GM19467 (cell line): ENCODE results near the gene KRT9.
"Not testable (repeated sequence)": the region's sequence is repeated elsewhere in the genome, so short reads cannot be mapped to it uniquely, and the experiment has no call there.

Source experiments
- ATAC-seq: cut with Tn5 transposase; IDR thresholded peaks from one replicate; pipeline ENCODE4 v1.9.1; 2021; ENCODE audit warnings: mild to moderate bottlenecking, moderate library complexity; ENCODE audit not compliant: unreplicated experiment

Gene KRT9

GRCh38 chr17:41547921-41548843 lies 23.7 kb downstream of the KRT9 start:
- ATAC-seq: no peak

DNA sequence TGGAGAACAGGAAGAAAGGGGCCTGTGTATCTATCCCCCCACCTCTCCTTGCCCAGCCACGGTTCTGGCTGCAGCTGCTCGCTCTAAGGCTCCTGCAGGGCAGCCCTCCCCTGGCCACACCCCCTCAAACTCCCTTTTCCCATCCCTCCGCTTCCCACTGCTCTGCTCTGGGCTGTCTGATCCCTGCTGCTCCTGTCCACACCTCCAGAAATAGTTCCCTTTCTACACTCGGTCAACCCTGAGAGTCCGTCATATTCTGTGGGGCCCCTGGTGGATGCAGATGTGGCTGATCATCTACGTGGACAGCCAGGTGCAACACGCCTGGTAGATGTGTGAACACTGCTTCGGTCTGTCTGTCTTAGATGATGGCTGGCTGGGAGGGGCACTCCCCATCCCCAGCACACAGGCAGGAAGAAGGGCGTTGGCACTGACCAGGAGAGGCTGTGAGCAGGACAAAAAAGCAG lies 24.4 kb downstream of the KRT9 start:
- ATAC-seq: no peak

- ATAC-seq: no peak
Observed at GRCh38 chr17:41546819-41547218, 25.0 kb downstream of the KRT9 start.

DNA sequence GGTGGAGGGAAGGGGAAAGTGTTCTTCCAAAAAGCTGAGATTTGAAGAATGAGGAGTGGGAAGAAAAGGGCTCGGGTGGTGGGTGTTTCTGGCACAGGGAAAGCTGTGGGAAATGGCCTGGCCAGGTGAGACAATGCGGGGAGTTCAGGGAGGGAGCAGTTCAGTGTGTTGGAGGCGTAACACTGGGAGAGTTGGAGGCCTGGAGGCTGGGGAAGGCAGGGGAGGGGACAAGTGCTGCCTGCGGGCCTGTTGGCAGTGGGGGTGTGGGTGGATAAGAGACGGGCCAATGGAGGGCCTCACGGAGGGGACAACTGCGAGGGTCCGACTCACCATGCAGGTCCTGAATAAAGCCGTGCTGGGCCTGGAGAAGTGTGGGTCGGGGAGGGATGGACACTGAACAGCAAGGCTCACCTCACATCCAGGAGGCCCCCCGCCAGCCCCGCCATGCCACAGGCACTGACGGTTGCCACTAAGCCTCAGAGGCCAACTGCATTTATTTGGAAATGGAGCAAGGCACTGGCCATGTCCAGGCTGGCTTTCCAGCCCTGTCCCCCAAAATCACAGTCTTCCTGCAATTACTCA lies 25.9 kb downstream of the KRT9 start:
- no peak for ATAC-seq

DNA sequence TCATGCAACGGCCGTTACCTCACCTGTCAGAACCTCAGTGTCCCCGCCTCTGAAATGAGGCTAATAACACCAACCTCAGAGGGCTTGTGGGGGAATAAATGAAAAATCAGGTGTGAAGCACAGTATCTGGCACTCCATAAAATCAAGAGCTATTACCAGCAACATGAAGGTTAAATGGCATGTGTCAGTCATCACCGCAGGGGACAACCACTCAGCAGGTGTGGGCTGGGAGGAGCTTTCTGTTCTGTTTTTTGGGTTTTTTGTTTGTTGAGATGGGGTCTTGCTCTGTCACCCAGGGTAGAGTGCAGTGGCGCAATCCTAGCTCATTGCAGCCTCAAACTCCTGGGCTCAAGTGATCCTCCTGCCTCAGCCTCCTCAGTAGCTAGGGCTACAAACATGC lies 26.9 kb downstream of the KRT9 start:
- no peak for ATAC-seq

DNA sequence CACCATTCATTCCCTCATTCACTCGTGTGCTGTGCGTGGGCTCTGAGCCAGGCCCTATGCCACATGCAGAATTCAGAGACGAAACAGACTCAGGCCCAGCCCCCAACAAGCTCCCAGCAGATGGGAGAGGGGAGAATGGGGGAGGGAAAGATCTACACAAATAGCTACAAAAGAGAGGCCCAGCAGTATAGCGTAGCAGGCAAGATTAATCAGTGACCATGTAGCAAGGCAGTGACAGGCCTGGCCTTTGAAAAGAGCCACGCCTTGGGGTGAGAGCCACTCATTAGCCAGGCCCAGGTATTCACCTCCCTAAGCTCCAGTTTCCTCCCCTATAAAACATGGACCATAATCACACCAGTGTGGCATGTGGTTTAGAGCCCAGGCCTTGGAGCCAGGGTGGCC lies 27.4 kb downstream of the KRT9 start:
- no peak for ATAC-seq

DNA sequence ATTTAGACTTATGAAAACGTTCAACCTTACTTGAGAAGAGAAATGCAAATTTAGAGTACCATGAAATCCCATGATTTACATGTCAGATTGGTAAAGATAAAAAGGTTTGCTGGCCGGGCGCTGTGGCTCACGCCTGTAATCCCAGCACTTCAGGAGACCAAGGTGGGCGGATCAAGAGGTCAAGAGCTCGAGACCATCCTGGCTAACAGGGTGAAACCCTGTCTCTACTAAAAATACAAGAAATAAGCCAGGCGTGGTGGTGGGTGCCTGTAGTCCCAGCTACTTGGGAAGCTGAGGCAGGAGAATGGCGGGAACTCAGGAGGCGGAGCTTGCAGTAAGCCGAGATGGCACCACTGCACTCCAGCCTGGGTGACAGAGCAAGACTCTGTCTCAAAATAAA lies 29.1 kb downstream of the KRT9 start:
- not testable (repeated sequence) for ATAC-seq

DNA sequence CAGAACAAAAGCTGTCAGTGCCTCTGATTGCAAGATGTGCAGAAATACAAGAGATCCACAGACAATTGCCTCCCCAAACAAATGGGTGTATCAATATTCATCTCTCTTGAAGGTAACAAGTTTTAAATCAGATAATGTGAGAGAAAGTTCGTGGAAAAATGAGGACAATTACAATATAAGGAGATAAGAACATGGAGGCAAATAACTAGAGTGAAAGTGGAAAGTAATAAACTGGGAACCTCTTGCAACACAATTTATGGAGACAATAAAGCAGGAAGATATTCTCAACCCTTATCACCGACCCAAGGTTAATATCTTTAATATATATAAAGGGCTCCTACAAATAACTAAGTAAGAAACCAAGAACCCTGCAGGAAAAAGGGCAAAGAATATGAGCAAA lies 29.5 kb downstream of the KRT9 start:
- no peak for ATAC-seq

GRCh38 chr17:41540921-41541625 lies 30.8 kb downstream of the KRT9 start:
- ATAC-seq: no peak

- no peak for ATAC-seq
Observed at GRCh38 chr17:41539979-41540701, 31.7 kb downstream of the KRT9 start.

GRCh38 chr17:41539071-41539492 lies 32.8 kb downstream of the KRT9 start:
- ATAC-seq: no peak

DNA sequence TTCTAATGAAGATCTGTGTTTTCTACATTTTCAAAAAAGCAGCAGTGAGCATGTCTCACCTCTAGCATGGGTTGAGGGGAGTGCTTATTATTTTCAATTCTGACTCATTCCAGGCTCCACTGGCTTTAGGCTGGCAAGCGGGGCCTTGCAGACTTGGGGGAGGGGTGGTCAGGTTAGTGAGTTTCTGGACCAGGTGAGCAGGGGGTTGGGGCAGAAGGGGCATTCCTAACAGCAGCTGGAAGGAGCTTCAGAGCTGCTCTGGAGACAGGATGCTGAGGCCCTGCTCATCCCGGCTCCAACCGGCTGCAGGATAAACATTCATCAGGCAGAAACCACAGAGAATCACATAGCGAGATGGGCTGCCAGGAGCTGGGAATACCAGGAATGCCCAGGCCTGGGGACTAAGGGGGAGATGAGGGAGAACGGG lies 33.3 kb downstream of the KRT9 start:
- ATAC-seq: no peak

DNA sequence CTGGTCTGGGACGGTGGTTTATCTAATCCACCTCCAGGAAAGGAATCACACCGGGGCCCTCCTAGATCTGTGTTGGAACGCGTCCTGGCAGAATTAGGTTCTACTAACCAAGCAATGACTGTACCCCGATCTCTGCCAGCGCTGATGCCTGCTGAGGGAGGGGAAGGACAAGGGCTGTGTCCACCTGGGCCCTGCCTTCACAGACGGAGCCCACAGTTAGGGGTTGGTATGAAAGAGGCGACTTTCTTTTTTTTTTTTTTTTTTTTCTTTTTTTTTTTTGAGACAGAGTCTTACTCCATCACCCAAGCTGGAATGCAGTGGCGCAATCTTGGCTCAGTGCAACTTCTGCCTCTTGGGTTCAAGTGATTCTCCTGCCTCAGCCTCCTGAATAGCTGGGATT lies 33.9 kb downstream of the KRT9 start:
- ATAC-seq: no peak

- no peak for ATAC-seq
Observed at GRCh38 chr17:41537614-41537954, 34.3 kb downstream of the KRT9 start.

DNA sequence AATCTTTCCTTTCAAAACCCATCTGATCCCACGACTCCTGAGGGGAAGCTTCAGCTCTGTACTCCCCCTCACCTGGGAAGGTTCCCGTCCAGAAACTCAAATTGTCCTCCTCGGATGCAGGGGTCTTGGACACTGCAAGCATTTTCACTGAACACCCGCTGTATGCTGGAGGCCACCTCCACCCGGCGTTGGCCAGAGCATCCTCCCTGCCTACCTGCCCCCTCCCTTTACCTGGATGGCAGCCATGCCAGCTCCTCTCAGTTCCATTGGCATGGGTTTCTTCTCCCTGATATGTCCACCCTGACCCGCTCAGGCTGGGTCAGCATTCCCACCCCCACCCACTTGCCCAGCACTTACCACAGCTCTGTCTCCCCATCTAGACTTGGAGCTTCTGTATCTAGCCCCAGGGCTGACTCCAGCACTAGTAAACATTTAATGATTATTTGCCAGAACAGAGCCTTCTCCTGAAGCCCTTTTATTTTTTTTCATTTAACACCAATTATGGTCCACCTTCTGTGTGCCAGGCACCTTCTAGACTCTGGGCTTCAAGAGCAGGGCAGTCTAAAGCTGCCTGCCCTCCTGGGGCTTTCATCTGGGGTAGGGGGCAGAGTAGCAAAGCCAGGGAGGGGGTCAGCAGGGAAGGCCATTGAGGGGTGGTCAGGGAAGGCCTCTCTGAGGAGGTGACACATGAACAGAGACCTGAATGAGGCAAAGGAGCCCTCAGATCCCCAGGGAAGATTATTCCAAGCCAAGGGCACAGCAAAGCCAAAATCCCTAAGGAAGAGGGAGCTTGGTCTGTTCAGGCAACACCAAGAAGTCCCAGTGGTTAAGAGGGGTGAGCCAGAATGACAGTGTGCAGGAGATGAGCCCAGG lies 34.9 kb downstream of the KRT9 start:
- no peak for ATAC-seq

DNA sequence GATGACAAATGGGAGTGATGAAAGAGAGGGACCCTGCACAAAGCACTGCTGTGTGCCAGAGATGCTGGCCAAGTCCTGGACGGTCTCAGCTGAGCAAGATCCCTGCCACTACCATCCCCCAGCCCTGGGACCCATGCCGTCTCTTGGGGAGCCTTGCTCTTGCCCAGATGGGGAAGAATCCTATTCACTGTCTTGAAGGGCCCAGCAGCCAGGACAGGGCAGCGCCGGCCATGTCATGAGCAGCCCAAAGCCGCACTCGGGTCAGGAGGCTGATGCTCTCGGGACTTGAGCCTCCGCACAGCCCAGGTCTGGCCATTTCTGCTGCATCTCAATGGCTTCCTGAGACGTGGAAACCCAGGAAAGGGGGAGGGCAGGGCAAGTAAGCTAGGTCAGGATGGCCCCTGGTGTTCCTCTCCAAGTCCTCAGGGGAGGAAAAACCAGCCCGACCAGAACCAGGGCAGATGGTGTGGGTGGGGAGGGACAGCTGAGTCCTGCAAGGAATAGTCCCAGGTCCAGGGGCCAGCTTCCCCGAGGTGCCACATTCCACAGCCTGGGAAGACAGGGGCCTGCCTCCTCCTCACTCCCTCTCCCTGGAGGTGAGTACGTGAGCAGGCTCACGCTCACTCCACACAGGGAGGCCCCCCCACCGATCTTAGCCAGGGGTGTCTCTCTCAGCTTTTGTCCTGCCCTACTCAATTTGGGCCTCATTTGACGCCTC lies 35.9 kb downstream of the KRT9 start:
- ATAC-seq: no peak

- no peak for ATAC-seq
Observed at GRCh38 chr17:41534899-41535546, 36.8 kb downstream of the KRT9 start.

GRCh38 chr17:41533613-41534012 lies 38.2 kb downstream of the KRT9 start:
- no peak for ATAC-seq

GRCh38 chr17:41532947-41533570 lies 38.8 kb downstream of the KRT9 start:
- ATAC-seq: no peak
